Hematopoietic multipotent progenitor cell treated with erythropoietin and hydrocortisone succinate and interleukin-3 and kit ligand, for 4 days (in vitro differentiated cells): ENCODE measurements around the gene PPM1M.
A peak's percentile ranks its signal among the peaks of the same experiment; 100 is the strongest.

Experiments used
- DNase-seq: peaks from one replicate; pipeline ENCODE4 v3.0.0-alpha.2; 2015

PPM1M gene, protein sequence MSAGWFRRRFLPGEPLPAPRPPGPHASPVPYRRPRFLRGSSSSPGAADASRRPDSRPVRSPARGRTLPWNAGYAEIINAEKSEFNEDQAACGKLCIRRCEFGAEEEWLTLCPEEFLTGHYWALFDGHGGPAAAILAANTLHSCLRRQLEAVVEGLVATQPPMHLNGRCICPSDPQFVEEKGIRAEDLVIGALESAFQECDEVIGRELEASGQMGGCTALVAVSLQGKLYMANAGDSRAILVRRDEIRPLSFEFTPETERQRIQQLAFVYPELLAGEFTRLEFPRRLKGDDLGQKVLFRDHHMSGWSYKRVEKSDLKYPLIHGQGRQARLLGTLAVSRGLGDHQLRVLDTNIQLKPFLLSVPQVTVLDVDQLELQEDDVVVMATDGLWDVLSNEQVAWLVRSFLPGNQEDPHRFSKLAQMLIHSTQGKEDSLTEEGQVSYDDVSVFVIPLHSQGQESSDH

DNA sequence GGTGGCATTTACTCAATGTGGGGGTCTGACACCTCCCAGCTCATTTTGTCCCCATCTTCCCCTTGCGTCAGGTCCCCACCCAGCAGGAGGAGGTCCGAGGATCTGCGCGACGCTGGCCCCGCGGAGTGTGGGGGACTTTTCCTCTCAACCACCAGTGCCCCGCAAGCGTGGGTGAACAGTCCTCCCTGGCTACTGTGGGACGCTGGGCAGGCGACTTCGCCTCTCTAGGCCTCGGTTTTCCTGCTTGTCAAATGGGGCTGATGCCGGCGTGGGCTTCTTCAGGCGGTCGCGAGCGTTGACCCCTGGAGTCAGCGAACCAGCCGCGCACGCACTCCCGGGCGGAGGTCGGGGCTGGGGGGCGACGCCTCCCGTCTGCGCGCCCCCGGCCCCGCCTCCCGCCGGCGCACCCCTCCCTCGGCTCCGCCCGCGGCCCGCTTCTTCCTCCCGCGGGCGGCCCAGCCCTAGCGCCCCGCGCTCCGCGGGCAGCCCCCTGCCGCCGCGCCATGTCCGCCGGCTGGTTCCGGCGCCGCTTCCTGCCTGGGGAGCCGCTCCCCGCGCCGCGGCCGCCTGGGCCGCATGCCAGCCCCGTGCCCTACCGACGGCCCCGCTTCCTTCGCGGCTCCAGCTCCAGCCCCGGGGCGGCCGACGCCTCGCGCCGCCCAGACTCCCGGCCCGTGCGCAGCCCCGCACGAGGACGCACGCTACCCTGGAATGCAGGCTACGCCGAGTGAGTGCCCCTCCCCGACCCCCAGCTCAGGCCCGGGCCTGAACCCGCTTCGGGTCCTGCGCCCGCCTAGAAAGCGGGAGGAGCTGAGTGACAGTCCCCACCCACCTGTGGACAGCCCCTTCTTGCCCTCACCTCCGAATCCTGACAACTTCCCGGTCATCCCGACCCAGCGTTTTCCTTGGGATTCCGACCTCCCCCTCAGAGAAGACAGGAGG is at the start of gene PPM1M:
Gene PPM1M, plus strand, starts transcription at position 438 of the 942 bp plus-strand sequence. Its CDS starts 66 bp downstream, at position 504.
- peak; percentile 68 for DNase-seq

- peak; percentile 23 for DNase-seq
Measured at GRCh38 chr3:52195823-52196331, 49.7 kb upstream of the PPM1M start.

DNA sequence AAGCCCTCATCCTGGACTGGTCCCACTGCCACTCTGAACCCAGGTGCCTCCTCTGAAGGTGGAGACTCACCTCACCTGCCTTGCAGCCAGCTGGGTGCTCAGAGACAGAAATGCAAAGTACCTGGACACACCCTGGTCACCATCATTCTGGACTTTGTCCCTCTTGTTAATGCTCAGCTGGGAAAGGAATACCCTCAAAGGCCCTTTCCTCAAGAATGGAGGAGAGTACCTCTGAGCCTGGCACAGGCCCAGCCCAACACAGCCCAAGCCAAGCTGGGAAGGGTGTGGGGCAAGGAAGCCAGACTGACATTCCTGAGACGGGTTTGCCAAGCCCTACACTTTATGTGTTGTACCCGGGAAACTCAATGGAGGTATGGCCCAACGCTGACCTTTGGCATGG is 48.6 kb upstream of the PPM1M start:
- DNase-seq: no peak

DNA sequence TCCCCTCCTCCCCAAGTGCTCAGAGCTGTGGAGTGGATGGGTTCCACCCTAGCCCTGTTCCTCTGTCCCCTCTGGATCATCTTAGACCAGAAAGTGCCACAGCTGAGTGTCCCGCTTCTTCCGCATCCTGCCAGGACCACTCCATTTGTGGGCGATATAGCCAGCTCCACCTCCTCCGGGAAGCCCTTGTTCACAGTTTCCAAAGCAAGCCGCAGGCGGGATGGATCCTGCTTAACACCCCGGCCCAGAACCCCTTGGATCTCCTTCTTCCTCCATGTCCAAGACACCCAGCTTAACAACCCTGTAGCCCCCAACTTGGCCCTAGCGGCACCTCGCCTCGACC is 48.1 kb upstream of the PPM1M start:
- DNase-seq: no peak

- DNase-seq: peak; percentile 97
Measured at GRCh38 chr3:52197842-52198625, 47.5 kb upstream of the PPM1M start, which contains the start of gene ALAS1. Gene ALAS1 (plus strand): TSS chr3:52198160. CDS start chr3:52199242, 1,082 bp downstream.

GRCh38 chr3:52198643-52199608 is 46.6 kb upstream of the PPM1M start:
- no peak for DNase-seq

DNA sequence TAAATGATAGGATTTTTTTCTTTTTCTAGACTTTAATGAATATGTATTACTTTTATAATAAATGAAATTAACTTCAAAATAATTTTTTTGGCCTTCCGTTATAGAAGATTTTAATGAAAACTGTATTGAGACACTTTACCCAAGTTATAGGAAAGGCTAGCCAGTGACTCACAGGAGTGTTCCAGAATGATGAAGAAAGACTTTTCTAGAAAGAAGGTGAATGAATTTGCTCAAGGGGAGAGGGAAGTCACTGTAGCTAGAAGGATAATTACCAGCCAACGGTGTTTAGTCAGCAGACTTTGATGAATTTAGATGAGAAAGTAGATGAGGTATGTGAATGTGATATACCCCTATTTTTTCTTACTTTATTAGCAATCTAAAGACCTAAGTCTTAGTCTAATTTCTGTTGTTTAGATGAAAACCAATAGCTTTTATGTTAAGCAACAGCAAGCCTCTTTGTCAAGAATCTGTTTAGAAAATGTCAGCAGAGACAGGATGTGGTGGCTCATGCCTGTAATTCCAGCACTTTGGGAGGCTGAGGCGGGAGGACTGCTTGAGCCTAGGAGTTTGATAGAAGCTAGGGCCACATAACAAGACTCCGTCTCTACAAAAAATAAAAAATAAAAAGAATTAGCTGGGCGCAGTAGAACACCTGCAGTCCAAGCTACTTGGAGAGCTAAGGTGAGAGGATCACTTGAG is 44.4 kb upstream of the PPM1M start:
- DNase-seq: no peak

- DNase-seq: peak; percentile 70
Measured at GRCh38 chr3:52202384-52203077, 43.0 kb upstream of the PPM1M start.

DNA sequence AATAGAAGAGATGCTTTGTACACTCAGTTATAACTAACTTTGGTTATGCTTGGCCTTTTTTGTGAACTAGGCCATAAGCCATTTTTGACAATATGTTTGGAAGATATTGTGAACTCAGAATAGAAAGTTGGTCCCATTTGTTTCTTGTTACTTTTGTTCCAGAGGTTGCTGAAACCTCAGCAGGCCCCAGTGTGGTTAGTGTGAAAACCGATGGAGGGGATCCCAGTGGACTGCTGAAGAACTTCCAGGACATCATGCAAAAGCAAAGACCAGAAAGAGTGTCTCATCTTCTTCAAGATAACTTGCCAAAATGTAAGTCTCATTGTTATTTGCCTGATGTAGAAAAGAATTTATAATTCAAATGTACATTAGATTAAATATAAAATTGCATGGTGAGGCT is 41.9 kb upstream of the PPM1M start:
- DNase-seq: no peak

- DNase-seq: no peak
Measured at GRCh38 chr3:52204337-52205073, 41.1 kb upstream of the PPM1M start.

DNA sequence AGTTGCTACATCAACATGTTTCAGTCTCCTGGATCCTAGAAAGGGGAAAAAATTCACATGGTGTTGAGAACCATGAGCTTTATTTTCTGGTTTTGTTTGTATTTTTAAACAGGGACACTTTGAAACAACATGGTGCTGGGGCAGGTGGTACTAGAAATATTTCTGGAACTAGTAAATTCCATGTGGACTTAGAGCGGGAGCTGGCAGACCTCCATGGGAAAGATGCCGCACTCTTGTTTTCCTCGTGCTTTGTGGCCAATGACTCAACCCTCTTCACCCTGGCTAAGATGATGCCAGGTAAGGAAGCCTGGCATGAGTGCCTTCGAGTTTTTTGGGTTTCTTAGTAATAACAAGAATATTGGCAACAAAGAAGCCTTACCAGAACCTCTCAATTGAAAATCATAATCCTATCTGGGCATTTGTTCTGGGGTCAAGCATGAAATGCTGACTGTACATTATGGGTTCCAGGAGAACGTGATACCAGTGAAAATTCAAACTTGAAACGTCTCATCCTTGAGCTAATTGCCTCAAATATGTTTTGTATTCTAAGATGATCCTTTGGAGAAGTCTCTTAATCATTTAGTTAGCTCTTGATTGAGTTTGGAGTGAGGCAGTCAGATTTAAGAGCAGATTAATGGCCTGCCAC is 39.7 kb upstream of the PPM1M start:
- DNase-seq: no peak

- DNase-seq: no peak
Measured at GRCh38 chr3:52208556-52208955, 37.0 kb upstream of the PPM1M start.

- no peak for DNase-seq
Measured at GRCh38 chr3:52210037-52210436, 35.5 kb upstream of the PPM1M start.

- DNase-seq: peak; percentile 86
Measured at GRCh38 chr3:52210550-52211046, 35.0 kb upstream of the PPM1M start.

DNA sequence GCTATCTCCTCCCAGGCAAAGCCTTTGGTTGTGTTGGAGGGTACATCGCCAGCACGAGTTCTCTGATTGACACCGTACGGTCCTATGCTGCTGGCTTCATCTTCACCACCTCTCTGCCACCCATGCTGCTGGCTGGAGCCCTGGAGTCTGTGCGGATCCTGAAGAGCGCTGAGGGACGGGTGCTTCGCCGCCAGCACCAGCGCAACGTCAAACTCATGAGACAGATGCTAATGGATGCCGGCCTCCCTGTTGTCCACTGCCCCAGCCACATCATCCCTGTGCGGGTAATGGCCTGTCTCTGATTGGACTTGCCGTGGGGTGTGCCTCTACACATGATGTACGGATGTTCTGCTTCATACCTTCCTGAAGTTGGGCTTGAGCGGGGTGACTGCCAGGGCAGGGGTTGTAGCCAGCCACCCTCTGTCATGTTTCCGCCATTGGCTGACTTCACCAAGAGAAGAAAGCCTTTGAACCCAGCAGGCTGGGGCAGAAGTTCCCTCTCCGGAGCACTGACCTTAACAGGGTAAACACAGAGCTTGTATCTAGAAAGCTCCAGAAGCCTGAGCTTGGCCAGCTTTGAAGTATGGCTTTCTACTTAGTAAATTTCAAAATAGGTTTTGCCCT is 34.2 kb upstream of the PPM1M start:
- DNase-seq: no peak

GRCh38 chr3:52213005-52213404 is 32.6 kb upstream of the PPM1M start:
- no peak for DNase-seq

GRCh38 chr3:52213901-52214300 is 31.7 kb upstream of the PPM1M start:
- DNase-seq: no peak

DNA sequence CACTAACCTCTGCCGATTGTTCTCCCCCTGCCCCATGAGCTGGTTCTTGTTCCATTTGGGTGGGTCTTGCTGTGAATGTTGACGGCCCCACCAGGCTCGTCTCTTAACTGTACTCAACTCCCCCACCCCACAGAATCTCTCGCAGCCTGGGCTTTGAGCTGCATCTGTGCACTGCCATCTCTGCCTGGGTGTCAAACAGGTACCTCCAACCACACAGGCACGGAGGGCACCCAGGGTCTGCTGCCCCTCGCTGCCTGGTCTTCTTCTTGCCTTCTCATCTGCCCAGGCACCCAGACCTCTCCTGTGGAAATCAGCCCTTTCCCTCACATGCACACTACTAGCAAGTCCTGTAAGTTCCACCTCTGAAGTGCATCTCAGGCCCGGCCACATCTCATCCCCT is 30.2 kb upstream of the PPM1M start:
- no peak for DNase-seq
